Hematopoietic multipotent progenitor cell treated with erythropoietin and hydrocortisone succinate and interleukin-3 and kit ligand, for 6 days (in vitro differentiated cells): Measurements from ENCODE around the gene EDN3.
A peak's percentile ranks its signal among the peaks of the same experiment; 100 is the strongest.

Experiments
- DNase-seq: peaks from one replicate; pipeline ENCODE4 v3.0.0-alpha.2; 2015

EDN3 gene, protein sequence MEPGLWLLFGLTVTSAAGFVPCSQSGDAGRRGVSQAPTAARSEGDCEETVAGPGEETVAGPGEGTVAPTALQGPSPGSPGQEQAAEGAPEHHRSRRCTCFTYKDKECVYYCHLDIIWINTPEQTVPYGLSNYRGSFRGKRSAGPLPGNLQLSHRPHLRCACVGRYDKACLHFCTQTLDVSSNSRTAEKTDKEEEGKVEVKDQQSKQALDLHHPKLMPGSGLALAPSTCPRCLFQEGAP

DNA sequence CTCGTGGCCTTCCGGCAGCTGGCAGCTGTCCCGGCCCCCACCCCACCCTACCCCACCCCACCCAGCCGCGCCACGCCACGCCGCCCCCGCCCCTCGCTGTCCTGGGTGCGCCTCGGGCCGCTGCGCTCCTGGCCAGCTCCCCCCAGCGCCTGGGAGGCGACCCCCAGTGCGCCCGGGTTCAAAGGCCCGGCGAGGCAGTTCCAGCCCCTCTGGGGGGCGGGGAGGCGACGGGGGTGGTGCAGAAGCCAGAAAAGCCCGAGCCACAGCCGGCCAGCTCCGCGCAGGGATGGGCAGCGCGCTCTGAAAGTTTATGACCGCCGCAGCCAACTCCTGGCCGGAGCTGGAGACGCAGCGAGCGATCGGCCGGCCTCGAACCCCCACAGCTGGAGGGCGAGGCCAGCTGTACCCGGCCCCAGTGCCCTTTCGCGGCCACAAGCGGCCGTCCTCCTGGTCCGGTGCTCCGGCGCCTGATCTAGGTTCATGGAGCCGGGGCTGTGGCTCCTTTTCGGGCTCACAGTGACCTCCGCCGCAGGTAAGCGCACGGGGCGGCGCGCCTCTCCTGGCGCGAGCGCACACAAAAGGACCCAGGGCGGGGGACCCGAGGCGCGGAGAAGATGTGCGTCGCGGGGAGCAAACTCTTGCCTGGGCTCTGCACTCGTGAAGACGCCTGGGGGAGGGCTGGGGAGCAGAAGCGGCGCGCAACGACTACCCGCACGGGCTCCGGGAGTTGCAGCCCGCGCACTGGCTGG lies at the start of gene EDN3:
TSS of gene EDN3 (plus strand) at position 279 of the 749 bp plus-strand sequence. CDS start at position 481, 202 bp downstream.
- no peak for DNase-seq

DNA sequence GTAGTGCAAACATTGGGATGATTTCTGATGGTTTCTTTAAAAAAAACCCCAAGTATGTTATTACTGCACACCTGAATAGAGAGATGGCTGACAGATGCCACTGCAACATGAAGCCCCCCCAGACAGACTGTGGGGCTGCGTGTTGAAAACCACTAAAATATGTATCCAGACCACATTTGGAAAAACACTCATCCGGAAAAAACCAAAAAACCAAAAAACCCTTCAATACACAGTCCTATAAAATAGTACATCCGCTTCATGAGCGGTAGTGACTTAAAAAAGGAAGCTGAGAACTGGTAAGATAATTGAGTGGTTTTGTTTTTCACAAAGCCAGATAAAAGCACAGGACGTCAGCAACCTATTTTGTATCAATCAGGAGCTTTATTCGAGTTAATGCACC lies 47.1 kb upstream of the EDN3 start:
- peak; percentile 55 for DNase-seq

DNA sequence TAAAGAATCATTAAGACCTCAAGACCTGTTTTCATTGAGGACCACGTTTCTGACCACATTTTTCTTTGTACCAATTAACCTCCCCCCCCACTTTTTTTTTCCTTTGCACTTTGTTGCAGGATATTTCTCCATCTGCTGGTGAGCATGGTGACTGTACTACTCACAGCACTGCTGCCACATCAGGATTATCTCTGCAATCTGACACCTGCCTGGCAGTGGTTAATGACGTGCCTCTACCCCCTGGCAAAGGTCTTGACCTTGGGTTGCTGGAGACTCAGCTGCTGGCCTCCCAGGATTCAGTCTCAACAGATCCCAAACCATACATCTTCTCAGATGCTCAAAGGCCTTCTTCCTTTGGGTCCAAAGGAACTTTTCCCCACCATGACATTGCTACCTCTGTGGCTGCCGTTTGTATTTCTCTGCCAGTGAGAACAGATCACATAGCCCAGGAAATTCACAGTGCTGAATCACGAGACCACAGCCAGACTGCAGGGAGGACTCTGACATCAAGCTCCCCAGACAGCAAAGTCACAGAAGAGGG lies 46.6 kb upstream of the EDN3 start:
- peak; percentile 32 for DNase-seq

DNA sequence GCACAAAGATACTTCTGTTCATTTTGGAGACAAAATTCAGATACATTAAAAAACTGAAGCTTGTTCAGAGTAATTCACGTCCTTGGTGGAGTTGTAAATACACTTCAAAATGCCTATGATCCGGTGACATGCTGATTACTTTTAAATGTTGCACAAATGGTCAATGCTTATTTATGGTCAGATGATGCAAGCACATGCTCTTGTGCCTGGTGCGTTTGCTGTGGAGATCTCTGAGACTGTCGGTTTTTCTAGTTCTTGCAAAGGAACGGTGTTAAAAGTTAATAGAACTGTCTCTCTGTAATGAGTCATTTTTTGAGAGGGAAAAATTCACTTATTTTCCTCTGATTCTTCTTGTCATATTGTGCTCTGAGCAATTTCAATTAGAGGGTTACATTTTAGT lies 45.2 kb upstream of the EDN3 start:
- no peak for DNase-seq

DNA sequence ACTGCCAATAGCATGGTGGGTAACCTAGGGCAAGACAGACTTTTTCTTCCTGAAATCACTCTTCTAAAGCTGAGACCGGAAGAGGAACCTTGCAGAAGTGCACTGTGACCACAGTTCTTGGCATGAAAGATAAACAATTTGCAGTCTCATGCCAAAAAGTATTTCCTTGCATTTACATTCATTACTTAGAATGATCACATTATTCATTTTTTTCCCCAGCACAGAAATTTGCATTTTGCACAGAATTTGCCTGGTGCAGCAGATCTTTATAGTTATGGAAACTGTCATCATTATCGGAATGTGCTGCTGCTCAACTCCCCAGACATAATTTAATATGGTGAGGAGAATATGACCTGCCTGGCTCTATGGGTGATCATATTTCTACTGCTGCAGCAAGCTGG lies 42.2 kb upstream of the EDN3 start:
- DNase-seq: peak; percentile 85

DNA sequence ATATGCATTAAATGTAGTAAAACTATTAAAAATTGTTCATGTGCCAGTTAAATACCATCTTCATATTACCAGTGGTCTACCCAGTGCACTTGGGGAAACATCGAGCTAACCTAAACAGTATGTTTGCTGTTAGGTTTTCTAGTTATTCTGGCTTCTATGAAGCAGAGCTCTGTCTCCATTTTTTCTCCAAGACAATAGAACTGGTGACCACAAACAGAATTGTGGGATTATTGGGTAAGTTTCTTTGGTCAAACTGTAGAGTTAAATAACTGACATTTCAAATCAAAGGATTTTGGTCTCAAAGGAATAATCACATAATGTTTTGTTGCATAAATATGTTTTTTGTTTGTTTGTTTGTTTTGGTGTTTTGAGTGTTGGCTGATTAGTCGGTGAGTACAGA lies 40.5 kb upstream of the EDN3 start:
- DNase-seq: peak; percentile 34

DNA sequence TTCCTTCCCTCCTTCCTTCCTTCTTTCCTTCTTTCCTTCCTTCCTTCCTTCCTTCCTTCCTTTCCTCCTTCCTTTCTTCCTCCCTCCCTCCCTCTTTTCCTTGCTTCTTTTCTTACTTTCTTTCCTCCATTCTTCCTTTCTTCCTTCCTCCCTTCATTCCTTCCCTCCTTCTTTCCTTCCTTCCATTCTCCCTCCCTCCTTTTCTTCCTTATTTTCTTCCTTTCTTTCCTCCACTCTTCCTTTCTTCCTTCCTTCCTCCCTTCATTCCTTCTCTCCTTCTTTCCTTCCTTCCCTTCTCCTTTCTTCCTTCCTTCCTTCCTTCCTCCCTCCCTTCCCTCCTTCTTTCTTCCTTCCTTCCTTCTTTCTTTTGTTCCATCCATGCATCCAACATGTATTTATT lies 35.1 kb upstream of the EDN3 start:
- no peak for DNase-seq

DNA sequence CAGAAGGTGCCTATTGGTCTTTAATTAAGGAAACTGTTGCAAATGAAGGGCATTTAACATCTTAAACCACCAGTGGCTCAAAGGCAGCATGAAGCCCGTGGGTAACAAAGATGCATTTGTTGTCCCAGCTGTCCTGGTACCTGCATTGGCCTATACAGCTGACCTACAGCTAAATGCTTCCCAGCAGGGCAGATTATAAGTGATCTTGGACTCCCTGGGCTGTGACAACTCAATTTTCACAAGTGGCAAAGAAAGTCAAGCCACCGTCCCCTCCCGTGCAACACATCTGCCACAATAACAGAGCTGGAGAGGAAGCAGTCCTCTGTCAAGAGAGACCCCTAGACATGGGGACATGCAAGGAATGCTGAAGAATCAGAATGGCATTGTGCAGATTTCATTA lies 31.5 kb upstream of the EDN3 start:
- no peak for DNase-seq

DNA sequence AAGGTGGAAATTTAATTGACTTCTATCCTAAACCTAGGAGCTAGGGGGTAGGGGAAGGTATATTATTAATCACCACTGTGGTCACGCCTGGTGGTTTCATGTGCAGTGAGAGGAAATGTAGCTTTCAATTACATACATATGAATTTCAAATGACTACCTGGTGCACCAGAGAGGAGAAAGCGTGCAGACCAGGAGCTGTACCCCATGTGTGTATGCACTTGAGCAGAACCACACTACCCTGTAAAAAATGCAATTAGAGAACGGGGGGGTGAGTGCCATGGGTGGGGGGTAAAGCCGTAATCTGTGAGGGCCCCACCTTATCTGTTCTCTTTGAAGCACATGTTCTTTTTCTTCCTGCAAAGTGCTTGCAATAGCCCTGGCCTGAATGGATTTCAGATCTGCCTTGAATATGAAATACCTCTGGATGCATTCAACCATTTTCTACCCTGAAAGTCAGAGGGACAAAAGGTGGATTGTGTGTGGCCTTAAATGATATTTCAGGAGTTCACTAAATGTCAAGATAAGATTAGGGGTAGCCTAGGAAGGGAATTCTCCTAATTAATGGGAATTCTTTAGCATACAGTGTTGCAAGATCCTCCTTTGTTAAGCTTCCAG lies 30.9 kb upstream of the EDN3 start:
- no peak for DNase-seq

DNA sequence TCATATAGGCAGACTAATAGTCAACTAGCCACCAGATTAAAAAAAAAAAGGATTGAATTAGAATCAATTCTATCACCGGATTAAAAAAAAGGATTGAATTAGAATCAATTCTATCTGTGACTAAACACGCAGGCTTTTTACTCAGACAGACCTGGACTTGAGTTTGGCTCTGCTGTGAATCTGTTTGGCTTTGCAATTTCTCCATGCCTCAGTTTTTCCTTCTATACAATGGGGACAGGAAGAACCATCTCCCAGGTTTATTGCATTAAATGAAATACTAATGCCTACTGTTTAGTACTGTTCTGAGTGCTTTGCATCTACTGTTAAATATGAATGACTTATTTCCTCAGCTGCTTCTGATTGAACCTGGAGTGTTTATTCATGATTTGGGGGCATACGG lies 30.0 kb upstream of the EDN3 start:
- no peak for DNase-seq

DNA sequence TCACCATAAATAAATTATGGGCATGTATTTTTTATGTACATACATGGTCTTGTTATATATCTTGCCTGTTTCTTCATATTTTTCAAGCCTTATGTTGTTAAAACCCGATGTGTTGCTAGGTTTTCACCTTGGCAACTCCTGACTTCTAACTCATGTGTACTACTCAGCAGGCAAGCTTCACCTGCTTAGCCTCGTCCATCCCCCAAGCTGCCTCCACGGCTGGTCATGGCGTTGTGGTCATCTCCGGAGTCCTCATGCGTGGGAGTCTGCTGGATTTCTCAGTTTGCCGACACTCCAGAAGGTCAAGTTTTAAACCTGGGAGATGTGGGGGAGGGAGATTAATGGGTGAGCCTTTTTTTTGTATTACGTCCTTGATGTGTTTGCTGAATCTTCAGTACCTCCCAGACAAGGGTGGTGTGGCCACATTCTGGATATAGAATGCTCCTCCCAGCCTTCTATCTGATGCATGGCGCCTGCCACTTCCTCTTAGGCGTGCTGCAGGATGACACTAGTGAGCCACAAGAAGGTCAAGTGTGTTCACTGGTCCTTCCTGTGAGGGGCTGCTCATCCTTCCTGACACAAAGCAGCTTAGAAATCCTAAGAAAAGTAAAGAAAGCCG lies 26.6 kb upstream of the EDN3 start:
- peak; percentile 52 for DNase-seq

DNA sequence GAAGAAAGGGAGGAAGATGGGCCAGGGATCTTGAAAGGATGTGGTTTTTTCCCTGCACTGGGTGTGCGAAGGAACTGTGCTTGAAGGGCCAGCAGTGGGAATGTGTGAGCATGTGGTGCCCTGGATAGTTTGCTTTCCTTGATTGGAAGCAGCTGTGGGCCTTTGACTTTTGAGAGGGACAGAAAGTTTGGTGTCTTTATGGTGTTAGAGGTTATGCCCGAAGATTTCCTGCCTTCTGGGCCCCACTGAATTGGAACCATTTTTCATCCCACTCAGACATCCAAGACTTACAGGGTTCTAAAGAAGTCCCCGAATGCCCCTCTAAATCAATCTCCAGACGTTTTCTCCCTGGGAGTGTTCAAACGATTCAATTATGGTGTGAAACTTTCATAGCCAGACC lies 23.5 kb upstream of the EDN3 start:
- no peak for DNase-seq

DNA sequence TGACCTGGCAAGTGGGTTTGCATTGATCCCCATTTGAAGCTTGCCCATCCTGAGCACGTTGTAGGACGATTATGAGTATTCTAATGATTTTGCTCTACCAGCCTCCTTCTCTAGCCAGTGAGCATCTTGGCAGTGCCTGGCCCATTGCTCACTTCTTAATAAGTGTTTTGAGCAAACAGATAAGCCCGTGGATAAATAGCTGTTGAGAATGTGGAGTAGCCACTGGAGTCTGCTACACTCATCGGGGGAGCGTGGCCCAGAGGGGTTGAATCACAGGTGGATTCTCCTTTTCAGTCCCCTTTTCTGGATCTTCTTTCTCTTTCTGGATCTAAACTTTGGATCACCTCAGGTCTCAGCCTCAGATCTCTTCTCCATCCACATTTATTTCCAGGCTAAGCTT lies 15.9 kb upstream of the EDN3 start:
- DNase-seq: no peak

DNA sequence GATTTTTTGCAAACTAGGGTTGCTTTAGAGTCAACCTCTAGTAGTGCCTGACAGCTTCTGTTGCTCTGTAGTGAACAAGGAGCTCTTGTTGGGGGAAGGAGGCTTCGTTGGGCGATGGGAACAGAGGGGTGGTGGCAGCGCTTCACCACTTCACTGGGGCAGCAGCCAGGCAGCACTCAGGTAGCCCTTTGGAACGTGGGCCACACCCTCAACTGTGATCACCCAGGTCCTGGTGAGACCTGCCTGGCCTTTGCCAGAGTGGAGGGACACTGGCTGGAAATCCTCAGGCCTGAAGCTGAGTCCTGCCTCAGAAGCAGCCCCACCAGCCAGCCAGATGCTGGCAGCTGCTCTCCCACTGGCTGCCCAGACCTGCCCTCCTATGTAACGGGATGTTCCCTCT lies 10.4 kb upstream of the EDN3 start:
- no peak for DNase-seq

DNA sequence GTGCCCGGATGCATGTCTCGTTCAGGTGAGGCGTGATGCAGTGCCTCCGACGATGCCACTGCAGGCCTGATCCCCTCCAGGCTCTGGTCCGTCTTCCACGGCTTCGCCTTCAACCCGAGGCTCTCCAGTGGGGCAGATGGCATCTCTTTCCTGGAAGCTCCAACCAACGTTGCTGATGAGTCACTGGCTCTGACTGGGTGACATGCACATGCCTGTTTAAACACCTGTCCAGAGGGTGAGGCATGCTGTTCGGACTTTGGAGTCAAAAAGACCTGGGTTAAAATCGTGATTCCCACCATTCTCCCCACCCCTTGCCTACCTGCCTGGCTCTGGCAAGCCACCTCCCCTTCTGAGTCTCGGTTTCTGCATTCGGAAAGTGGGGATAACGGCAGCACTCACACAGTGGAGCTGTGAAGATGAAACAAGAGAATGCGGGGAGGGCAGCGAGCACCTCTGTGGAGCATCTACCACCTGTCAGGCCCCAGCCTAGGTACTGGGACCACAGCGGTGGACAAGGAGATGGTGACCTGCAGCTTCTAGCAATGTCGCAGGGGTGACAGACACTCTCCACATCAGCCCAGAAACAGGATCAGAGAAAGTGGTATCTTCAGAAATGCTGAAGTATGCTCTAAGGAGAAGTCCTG lies 8.5 kb upstream of the EDN3 start:
- no peak for DNase-seq

DNA sequence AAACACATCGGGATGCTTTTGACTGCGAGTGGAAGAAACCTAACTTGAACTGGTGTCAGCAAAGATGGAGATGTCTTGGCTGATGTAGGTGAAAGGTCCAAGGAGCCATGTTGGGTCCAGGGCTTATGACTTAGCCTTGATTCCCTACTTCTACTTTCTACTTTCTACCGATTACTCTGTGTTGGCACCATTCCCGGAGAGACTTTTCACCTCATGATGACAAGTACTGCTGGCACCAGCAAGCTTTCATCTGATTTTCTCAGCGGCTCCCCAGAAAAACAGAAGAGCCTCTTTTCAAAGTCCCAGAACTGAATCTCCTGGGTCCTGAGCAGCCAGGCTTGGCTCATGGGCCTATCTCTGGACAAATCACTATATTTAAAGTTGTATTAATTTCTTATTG lies 4.9 kb upstream of the EDN3 start:
- DNase-seq: no peak

DNA sequence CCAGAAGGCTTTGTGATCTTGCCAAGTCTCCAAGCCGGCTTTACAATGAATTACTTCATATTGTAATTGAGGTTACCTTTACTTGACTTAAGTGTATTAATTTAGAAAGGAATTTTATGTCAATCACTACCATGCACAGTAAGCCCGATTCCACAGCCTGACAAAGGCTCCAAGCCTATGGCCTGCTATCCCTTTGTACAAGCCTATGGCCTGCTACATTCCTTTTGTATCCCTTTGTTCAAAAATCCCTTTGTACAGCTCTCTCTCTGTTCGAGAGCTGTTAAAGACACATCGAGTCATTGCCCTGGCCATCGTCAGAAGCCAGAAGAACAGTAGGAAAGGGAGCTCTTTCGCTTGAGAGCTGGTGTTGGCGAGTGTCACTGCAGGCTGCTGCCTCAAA lies 2.7 kb upstream of the EDN3 start:
- no peak for DNase-seq

DNA sequence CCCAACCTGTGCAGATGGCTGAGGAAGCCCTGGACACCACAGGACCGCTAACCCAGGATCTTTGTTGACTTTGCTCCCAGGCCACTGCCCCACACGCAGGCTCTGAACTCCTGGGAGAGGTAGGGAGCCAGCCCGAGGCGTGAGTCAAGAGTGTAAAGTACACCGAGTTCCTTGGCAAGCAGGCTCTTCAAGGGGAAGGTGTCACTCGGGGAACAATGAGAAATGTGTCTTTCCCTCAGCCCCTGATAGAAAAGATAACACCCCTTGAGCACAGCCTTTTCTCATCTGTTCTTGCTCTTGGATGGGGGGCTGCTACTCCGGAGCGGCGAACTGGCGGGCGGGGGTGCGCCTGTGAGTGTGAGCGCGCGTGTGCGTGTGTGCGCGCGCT lies 472 bp upstream of the EDN3 start:
- DNase-seq: no peak

DNA sequence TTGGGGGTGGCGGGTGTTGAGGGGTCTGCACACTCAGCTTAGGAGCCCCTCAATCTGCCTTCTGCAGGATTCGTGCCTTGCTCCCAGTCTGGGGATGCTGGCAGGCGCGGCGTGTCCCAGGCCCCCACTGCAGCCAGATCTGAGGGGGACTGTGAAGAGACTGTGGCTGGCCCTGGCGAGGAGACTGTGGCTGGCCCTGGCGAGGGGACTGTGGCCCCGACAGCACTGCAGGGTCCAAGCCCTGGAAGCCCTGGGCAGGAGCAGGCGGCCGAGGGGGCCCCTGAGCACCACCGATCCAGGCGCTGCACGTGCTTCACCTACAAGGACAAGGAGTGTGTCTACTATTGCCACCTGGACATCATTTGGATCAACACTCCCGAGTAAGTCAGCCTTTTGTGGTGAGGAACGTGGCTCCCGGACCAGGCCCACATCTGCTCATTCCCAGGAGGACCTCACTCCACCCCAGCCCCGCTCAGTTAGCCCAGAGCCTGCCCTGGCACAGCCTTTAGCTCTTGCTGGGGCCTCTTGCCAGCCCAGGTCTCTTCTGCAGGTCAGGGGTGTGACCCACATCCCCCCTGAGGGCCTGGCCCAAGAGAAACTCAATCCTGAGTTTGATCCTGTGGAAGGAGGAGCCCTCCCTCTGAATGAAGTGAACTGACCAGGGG lies 1.1 kb downstream of the EDN3 start:
- DNase-seq: no peak

DNA sequence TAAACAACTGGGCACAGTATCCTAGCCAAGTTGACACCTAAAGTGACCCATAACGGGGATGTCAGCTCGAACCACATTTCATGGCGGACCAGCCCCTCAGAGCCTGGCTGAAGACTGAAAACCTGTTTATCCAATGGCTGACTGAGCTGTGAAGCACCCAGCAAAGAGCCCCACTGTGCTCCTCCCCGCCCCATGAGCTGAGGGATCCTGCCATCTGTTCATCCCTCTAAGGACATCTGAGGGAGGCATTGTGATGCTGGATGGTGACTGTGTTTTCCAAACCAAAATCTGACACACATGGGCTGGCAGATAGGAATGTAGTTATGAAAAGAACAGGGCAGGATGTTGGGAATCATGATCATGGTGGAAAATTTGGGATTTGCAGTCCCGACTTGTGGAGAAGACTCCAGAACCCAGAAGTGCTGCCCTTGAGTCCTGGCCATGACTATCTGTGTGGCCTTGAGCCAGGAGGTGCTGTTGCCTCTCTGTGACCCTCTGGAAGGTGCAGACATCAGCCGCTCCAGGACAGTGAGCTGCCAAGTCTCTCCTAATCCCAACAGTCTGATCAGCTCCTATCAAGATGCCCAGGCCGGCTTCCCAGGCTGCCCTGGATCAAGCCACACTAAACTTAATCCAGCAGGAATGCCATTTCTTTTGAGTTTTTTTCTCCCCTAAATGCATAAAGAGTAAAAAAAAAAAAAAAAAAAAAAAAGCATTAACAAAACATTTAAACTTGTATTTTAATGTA lies 5.7 kb downstream of the EDN3 start:
- no peak for DNase-seq

DNA sequence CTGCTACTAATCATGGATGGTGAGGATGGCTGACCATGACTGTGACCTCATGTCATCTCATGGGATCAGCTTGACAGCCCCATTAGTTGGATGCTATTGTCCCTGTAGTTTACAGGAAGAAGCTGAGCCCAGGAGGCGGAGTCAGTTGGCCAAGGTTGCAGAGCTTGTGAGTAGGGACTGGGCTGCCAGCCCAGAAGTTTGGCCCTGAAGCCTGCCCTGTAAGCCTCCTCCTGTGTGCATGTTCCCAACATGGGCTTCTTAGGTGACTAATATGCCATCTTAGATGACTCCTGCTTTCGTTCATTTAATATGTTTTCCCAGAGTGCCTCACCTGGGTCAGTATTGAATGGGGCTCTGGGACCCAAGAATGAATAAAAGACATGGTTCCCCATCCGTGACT lies 6.9 kb downstream of the EDN3 start:
- no peak for DNase-seq
